GDM1 (cell line): ENCODE measurements around the gene GALNT17.
"Not testable (repeated sequence)": the region's sequence is repeated elsewhere in the genome, so short reads cannot be mapped to it uniquely, and the experiment has no call there.

Experiments used
- DNase-seq: peaks from one replicate; lab custom pipeline; 2025; lab: John Stamatoyannopoulos, UW

Gene GALNT17

DNA sequence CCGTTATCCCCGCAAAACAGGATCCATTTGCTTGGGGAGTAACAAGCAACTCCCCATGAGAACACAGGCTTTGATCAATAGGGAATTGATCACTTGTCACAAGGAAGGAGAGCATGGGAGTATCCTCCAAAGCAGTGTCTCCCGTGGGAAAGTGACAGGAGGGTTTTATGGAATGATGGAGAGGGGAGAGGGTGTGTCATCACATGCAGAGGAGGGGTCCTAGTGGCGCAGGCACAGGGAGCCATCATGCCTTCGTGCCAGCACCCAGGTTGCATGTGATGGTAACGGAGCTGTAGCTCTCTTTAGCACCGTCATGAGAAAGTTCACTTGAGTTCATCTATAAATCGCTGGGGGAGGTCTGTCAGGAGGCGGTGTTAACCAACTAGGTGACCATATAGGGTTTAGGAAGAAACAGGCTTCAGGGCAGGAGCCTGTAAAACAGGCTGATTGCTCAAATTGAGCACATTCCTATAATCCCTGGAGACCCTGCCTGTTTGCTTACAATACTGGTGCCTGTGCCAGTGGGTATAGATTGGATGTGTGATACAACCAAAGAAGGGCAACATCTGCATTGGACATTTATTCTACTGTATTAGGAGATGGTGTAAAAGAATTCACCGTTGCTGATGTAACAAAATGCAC is 428.5 kb downstream of the GALNT17 start:
- no peak for DNase-seq

DNA sequence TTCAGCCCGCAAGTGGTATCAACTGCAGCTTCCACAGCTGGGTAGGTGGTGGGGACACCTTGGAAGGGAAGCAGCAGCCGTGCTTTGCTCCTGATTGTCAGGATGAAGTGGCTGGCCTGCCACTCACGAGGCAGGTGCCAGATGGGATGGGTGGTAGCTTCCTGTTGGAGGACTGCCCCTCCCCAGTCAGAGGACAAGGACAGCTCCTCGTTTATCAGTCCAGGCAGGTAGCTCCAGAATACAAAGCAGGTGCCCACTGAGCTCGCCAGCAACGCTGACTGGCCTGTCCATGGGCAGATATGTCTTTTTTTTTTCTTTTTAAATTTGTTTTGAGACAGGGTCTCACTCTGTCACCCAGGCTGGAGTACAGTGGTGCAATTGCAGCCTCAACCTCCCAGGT is 431.3 kb downstream of the GALNT17 start:
- no peak for DNase-seq

DNA sequence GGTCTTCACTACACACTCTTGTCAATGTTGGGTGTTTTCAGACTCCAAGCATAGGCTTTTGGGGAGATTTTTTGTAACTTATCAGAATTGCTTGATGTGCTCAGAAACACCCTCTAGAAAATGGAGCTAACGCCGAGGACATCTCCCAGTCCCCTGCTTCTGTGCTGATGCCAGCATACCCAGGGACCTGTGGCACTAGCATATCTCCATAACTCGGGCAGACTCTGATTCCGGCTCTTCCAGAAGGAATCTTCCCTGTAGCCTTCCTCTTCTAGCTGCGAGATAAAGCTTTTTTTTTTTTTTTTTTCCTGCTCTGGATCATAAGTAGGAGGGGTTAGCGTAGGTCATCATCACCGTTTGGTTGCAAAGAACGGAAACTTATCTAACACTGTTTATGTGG is 434.4 kb downstream of the GALNT17 start:
- no peak for DNase-seq

DNA sequence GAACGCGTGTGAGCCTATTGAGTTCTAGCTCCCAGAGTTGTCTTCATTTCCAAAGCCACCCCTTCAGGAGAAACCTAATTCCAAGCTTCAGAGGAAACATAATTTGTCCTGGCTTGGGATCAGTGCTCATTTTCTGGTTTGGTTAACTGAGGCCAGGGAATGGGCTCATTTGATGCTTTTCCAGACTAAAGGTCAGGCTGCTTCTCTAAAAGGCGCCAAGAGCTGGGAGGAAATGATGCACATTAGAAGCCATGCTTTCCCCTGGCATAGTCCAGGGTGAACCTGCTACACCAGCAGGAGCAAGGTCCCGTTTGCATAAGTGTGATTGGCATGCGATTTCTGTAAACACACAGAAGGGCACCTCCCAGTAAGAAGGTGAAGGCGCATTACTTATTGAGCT is 435.0 kb downstream of the GALNT17 start:
- no peak for DNase-seq

DNA sequence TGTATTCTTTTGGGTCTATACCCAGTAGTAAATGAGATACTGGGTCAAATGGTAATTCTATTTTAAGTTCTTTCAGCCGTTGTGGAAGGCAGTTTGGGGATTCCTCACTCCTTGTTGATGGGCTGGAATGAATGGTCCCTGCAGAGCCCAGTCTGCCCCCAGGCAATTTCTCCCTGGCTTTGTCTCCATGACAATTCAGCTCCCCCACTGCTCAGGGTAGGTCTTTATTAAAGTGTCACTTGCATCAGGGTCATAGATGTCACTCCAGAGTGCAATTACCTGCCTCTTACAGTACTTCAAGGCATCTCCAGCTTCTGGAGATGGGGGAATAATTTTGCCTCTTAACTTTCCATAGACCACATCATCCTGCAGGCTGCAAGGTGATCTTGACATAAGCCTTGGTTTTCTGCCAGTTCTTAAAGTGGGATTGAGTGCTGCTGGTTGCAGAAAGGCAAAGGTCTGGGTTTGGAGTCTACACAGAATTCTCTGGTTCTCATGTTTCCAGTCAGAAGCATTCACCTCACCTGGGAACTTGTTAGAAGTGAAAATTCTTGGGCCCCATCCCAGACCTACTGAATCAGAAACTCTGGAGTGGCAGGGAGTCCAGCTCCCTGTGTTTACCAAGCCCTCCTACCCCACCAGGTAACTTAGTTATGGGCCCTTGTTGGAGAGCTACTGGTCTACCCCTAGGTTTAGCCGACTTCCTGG is 442.4 kb downstream of the GALNT17 start:
- no peak for DNase-seq

DNA sequence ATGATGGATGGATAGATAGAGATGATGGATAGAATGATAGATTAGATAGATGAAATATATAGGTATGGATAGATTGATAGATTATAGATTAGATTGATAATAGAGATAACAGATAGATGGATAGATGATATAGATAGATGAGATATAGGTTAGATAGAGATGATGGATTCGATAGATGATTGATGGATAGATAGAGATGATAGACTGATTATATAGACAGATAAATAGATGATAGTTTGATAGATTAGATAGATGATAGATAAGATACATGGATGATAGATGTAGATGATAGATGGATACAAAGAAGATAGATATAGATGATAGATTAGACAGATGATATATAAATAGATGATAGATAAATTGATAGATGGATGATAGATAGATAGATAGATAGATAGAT is 448.1 kb downstream of the GALNT17 start:
- DNase-seq = no peak

DNA sequence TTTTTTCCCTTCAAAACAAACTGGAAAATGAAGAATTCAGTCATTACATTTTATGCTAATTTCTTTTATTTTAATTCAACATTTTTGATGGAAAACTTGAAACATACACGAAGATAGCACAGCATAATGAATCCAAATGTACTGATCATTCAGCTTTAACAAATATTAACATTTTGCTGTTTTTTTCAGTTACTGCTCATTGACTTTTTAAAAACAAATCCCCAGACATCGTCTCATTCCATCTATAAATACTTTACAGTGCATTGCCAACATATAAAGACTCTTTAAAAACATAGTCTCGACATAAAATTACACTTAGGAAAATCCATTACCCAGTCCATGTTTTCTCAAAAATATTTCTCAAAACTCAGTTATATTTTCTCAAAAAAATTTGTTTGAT is 452.3 kb downstream of the GALNT17 start:
- DNase-seq = no peak

DNA sequence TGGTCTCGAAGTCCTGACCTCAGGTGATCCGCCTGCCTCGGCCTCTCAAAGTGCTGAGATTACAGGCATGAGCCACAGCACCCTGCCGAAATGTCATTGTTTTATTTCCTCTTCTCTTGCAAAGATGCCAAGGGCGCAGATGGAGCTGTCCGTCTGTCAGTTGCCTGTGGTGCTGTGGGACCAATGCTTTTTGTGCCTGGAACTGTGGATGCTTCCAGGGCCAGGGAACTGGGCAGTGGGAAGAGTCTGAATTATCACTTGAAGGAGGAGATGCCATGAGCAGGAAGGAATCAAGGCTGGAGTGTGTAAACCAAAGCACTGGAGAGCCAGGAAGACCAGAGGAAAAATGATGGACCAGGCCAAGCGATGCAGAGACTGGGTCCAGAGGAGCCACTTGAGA is 459.9 kb downstream of the GALNT17 start:
- no peak for DNase-seq

DNA sequence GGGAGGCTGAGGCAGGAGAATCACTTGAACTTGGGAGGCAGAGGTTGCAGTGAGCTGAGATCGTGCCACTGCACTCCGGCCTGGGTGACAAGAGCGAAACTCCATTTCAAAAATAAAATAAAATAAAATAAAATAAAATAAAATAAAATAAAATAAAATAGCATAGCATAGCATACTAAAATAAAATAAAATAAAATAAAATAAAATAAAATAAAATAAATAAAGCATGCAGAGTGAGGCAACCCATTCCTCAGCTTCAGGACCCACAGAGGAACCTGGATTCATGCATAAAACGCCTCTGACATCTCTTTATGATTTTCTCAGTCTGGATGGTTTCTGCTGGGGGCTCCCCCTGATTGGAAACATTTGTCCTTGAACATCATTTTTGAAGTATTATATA is 460.4 kb downstream of the GALNT17 start:
- DNase-seq = not testable (repeated sequence)

DNA sequence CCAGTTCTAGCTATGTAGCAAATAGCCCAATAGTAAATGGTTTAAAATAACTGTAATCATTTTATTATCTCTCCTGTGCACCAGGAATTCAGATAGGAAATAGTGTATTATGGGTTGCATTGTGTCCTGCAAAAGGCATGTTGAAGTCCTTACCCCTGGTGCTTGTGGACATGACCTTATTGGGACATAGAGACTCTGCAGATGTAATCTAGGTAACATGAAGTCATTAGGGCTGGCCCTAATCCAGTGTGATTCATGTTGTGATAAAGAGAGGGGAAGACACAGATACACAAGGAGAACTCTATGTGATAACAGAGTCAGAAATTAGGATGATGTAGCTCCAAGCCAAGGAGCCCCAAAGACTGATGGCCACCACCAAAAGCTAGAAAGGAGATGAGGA is 462.8 kb downstream of the GALNT17 start:
- no peak for DNase-seq

DNA sequence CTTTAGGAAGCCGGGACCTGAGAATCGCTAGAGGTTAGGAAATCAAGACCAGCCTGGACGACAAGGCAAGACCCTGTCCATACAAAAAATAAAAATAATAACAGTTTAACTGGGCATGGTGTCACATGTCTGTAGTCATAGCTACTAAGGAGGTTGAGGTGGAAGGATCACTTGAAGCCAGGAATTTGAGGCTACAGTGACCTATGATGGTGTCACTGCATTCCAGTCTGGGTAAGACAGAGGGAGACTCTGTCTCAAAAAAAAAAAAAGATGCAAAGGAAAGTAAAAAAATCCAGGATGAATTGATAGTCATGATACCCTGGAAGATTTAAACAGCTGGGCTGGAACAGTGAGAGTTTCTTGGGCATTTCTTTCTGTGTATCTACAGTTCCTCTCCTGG is 463.2 kb downstream of the GALNT17 start:
- DNase-seq = no peak

DNA sequence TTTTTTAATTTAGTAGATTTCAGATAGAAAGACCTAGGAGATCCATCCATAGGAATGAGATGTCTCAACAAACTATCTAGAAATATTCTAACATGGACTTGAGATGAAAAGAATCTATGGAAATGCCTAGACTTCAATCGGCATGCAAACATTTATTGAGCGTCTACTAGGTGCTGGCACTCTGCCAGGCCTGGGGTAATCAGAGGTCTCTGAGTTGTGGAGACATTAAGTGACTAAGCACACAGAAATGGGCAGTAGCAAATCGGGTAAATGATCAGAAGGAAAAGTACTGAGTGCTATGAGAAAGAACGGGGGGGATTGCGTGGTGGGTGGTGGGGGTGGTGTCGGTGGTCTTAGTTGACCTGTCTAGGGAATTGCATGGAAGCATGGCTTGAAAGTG is 466.6 kb downstream of the GALNT17 start:
- no peak for DNase-seq

DNA sequence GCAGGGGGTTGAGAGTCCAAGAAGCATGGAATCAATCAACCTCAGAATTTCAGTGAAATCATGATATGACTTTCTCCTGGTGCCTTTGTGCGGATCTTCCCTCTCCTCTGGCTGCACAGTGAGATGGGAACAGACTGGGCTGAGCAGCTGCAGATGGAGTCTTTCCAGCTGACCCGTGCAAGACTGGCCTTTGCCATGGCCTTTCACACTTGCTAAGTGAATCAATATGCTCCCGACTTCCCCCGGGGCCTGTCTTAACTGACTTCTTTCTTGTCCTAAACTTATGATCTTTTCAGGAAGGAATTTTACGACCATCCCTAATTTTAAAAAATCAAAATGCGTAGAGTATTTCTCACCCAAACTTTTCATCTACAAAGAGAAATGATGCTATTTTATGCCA is 469.9 kb downstream of the GALNT17 start:
- no peak for DNase-seq

DNA sequence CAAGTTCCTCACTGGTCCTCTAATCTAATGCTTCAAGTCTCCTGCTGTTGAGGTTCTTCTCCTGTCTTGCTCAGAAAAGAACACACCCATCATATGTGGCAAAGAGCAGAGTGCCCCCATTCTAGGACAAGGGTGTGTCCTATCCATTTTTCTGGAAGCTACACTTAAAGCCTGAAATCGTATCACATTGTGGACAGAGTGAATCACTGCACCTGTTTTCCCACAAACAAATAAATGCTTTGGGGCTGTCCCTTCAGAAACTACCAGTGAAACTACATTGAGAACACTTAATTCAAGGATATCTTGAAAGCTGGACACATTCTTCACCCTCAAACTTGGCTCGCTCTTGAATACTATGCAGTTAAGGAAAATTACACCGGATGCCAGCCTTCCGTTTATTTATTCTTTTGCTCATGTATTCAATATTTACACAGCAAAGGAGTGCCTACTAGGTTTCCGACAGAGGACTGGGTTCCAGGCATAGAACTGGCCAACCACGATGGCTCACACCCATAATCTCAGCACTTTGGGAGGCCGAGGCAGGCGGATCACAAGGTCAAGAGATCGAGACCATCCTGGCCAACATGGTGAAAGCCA is 473.0 kb downstream of the GALNT17 start:
- no peak for DNase-seq

DNA sequence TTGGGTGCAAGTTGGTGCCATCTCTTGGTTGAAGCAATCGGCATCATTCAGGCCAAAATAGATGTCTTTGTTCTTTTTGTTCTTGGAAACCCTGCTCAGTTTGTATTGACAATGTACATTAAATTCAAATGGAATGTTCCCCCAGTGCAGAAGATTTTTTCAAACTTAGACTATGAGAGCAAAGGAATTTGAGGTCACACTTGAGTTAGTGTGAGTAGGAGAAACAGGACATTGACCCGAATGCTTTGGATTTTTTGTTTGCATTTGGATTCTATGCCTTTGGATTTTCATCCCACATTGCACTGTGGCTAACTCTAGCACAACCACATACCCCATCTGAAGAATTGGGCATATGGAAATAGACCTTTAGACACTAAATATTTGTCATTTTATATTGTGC is 480.0 kb downstream of the GALNT17 start:
- DNase-seq = no peak

DNA sequence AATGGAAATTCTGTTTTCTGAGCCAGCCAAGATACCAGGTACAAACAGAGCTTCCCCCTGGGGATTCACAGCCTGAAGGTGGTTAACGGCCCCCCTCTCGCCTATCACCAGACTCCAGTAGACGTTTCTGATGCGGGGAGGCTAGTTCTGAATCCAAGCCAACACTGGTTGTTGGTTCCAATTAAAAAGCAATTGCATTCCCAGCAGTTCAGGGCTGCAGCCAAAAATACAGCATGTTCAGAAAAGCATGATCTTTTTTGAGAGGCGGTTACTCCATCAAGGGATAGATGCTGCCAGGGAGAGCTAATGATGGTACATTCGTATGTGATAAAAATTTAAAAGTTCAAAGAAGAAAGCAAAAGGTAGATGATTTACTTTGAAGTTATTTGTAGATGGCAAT is 481.0 kb downstream of the GALNT17 start:
- DNase-seq = no peak

DNA sequence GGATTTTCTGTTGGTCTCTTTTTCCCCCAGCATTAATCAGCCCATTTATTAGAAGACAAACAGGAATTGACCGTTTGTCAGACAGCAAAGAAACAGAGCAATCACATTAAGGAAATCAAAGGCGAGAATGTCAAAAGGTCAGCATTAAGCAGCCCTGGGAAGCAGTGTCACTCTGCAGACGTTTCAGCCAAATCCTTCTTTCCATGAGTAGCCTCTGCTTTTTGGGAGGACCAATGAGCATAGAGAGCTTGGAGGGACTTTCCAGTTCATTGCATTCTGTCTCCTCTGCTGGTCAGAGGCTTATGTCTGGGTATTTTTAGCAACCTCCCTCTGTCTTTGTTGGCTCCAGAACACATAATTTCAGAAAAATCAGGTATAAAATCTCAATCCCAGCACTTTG is 481.4 kb downstream of the GALNT17 start:
- no peak for DNase-seq

DNA sequence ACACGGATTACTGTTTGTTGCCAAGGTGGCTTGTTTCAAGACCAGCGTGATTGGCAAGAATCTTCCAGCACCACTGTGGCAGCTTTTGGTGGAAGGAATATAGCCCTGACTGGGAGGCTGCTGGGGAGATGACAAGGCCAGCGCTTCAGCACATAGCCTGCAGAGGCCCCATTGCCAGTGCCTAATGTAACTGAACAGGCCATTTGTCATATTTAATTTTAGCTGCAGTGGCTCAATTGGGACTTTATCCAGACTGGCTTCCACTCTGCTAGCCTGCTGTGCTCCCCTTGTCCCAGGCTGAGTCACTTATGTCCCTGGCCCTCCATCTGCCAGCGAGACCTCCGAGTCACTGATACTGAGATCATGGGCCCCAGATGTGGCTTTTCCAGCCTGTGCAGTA is 483.1 kb downstream of the GALNT17 start:
- DNase-seq = no peak

DNA sequence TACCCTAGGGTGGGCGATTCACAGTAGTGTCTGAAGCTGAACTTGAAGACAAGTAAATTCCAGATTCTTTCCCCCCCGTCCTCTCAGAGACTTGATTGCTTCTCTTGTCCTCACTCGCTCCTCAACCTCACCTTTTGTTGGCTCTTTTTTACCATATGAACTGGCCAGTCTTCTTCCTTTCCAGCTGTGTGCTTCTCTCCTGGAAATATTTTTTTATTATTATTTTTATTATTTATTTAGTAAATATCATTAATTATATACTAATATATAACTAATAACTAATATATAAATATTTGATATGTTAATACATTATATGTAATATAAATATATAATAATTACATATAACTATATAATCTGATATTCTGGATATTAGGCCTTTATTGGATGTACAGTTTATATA is 484.3 kb downstream of the GALNT17 start:
- no peak for DNase-seq

DNA sequence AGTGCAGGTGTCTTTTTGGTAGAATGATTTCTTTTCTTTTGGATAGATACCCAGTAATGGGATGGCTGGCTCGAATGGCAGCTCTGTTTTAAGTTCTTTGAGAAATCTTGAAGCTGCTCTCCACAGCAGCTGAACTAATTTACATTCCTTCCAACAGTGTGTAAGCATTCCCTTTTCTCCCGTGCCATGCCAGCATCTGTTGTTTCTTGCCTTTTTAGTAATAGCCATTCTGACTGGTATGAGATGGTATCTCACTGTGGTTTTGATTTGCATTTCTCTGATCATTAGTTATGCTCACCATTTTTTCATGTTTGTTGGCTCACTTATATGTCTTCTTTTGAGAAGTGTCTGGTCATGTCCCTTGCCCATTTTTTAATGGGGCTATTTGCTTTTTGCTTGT is 486.3 kb downstream of the GALNT17 start:
- no peak for DNase-seq

DNA sequence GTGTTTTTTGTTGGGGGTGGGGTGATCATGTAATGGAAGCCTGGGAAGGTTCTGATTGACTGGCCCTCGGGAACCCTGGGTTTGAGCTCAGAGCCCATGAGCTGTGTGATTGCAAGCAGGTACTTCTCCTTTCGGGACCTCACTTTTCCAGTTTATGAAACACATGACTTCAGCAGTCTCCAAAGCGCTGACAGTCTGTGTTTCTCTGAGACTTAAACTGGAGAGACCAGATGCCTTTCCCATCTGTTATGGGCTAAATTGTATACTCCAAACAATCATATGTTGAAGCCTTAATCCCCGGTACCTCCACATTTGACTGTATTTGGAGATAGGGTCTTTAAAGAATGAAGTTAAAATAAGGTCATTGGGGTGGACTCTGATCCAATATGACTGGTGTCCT is 493.6 kb downstream of the GALNT17 start:
- no peak for DNase-seq

DNA sequence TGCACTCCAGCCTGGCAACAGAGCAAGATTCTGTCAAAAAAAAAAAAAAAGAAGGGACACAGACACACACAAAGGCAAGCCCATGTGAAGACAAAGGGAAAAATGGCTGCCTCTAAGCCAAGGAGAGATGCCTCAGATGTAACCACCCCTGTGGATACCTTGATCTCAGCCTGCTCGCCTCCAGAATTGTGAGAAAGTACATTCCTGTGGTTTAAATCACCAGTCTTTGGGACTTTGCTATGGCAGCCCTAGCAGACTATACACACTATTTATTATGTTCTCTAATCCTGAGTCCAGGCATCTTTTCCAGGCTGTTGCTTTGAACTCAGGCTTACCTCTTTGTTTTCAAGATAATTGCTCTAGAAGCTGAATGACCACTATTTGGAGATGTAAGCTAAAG is 494.3 kb downstream of the GALNT17 start:
- no peak for DNase-seq

DNA sequence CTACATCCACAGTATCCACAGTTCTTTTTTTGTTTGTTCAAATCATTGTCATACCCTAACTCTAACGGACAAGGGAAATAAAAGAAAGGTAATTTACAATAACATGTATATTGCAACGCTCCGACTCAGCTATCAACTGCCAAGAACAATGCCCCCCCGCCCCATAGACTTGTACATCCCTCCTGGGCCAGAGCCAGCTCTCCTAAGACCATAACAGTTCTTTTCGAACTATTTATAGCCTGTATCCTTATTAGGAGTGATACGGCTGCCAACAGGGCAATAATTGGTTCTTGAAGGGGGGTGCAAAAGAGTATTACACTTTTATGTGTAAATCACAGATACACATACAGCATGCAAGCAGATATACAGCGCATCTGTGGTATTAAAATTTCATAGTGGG is 495.7 kb downstream of the GALNT17 start:
- no peak for DNase-seq

DNA sequence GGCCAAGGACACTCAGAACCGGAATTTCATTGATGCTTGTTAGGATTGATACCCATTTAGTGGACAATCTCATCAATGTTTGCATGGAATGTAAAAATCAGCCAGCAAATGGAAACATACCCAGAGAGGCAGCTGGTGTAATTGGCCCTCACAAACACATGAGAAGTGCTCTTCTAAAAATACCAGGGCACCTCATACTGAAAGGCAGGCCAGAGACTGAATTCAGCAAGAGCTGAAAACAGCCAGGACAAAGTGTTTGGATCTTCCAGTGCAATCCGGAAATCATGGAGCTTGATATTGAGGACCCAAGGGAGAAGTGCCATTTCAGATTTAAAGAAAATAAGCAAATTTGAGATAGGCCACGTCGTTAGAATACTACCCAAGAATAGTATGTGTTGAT is 498.6 kb downstream of the GALNT17 start:
- DNase-seq = no peak
